ENCODE measurements around the gene LGALS3.

Gene LGALS3

DNA sequence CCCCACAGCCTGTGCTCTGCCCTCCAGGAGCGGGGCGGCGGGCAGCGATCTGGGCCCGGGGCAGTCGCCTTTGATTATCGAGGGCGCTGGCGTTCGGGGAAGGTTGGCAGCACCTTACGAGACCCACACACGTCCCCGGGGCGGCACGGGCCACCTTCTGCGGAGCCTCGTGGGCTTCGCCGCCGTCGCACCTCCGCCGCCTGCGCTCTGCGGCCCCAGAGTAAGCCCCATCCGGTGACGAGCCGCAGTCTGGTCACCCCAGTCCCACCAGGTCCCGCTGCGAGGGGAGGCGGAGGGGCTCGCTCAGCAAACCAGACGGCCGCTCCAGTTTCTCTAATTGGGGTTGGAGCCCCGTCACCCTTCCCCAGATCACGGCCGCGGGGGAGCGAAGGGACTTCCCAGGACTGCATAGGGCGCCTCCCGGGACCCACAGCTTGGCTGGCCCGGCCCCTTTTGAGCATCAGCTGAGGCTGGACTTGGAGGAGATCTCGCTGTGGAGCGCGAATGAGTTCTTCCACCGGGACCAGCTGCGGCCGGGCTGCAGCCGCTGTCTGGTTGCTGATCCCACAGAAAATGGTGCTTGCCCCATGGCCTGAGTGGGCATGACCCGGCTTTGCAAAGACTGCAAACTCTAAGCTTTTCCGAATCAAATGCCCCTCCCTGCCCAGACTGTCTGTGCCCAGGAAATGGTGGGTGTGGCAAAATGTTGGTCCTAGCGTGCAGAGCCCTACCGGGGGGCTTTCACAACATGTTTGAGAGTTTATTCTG is 560 bp downstream of the LGALS3 start:
- peak in 10 of 56 donors; percentile 7 to 37 (median 14) for DNase-seq

DNA sequence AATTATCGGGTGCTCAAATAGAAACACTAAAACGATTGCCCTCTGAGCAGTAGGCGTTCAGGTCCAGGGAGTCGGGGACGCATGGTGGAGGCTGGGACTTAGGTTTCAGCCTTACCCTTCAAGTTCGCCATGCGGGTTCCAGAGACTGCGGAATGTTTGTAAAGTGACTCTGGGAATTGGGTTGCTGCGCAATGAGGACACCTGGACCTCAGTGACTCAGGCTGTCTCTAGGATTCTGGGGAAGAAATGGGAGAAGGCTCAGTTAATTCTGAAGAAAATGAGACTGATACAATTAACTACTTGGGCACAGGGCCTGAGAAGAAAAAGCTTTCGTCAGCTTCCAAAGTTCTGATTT is 1.1 kb downstream of the LGALS3 start:
- DNase-seq: no peak

GRCh38 chr14:55131370-55132137 is 2.5 kb downstream of the LGALS3 start:
- DNase-seq: no peak

DNA sequence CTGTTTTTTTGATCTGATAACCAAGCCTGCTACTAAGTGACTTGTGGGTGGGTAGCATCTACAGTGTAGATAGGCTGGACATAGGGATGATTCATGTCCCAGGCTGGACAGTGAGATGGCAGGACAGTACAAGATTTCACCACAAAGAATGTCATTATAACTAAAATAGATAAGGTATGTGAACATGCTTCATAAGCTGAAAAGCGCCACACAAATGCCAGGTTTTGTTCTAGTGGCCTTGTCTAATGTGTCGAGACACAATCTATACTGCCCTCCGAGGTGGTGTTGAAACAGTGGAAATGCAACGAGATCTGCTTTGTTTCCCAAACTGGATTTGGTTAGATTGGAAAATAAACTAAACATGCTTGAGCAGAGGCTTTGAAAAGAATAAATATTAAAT is 4.4 kb downstream of the LGALS3 start:
- DNase-seq: no peak

- no peak for DNase-seq
Observed at GRCh38 chr14:55136241-55136640, 7.2 kb downstream of the LGALS3 start.

DNA sequence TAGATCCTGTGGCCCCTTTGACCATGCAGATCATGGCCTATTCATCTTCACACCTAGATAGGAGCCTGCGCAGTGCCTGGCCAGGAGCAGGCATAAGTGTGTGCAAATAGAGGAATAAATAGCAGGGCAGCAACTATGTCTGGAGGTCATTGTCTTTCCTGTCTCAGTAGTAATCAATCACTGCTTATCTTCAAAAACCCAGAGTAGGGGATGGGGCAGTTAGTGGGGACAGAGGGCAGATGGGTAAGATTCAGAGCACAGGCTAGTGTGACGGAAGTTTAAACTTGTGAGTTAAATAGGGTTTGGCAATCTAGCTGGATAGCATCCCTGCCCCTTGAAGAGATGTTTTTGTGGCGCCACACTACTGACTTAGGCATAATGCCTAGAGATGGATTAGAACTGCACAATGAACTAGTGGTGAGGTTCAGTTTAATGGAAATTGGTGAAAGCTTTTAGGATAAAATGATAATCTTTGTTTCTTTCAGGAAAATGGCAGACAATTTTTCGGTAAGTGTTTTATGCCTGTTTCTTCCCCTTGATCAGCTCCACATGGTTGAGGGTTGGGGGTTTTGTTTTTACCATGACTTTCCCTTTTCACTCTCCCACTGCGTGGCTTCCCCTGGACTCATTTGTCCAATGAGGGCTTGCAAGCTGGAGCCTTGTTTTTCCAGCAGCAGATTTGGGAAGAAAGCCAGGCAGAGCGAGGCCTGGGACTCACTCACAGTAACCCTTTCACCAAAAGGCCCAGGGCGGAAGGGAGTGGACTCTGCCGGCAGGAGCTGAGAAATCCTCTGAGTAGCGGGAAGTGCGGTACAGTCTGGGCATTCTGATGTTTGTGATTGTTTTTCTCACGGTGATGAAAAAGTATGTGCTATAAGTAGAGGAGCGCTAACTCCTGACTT is 8.1 kb downstream of the LGALS3 start:
- peak in 48 of 56 donors; percentile 9 to 82 (median 49) for DNase-seq

DNA sequence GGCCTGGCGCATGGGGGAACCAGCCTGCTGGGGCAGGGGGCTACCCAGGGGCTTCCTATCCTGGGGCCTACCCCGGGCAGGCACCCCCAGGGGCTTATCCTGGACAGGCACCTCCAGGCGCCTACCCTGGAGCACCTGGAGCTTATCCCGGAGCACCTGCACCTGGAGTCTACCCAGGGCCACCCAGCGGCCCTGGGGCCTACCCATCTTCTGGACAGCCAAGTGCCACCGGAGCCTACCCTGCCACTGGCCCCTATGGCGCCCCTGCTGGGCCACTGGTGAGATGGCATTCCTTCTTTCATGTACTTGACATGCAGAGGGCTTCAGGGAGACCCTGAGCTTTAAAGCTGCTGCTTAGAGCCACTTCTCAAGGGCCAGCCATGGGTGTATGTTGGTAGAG is 9.0 kb downstream of the LGALS3 start:
- peak in 1 of 56 donors; percentile 5 for DNase-seq

DNA sequence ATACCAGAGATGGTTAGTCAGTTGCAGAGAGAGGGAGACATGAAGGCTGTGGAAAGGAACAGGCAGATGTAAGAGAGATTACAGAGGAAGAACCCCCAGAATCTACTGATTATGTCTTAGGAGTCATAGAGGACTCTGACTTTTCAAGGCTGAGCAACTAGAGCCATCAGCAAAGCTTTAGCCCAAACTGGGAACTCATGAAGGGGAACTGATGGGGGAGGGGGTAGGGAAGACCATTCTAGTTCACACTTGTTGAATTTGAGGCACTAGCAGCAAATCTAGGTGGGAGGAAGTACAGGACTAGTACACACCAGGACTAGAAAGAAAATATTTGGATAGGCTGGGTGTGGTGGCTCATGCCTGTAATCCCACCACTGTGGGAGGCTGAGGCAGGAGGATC is 10.1 kb downstream of the LGALS3 start:
- DNase-seq: no peak

DNA sequence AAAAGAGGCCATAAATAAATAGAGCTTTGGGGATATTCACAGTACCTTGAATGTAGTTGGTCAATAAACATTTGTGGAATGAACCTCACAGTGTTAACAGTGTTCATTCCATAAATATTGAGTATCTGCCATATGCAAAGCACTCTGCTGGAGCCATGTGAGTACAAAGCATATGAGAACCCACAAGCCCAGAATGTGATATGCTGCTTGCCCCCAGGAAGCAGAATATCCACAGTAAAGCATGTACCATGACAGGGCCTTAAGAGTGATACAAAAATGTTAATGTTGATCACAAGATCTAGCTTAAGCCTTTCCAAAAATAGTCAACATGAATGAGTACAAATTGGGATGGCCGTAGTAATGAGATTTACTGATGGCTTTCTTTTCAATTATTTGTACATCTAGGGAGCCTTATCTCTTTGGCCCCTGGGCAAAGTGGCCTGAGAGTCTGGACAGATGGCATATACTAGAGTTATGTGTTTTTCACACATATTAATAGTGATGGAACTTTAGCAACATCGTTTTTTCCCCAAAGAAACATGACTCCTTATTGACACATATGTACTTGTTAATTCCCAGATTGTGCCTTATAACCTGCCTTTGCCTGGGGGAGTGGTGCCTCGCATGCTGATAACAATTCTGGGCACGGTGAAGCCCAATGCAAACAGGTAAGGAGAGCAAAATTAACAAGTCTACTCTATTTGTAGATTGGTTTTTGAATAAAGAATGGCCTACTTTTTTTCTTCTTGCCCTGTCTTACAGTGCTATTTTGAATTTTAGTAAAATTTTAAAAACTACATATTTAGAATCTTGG is 10.9 kb downstream of the LGALS3 start:
- DNase-seq: no peak

- DNase-seq: no peak
Observed at GRCh38 chr14:55141825-55142224, 12.8 kb downstream of the LGALS3 start.

DNA sequence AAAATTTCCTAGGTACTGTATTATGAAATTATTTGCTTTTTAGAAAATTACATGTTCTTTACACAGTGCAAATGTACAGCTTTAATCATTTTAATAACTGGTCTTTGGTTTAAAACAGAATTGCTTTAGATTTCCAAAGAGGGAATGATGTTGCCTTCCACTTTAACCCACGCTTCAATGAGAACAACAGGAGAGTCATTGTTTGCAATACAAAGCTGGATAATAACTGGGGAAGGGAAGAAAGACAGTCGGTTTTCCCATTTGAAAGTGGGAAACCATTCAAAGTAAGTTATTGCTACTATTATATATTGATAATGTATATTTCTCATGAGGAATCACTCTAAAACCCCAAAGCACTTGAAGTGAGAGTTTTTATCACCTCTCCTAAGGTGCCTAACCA is 13.4 kb downstream of the LGALS3 start:
- no peak for DNase-seq

DNA sequence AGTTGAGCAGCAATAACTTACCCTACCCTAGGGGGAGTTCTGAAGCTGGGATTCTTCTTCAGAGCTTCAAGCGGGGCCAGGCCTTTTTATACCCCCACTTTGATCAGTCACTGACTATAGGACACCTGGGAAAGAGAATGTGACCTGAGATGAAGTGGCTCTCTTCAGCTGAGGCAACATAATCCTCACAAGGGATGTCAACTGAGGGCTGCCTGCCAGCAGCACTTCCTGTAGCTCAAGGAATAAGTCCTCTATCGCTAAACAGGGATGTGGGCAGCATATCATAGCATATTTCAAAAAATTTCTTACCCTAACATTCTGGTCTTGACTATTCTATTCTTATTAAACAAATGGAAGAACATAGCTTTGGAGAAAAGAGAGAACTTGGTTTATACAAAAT is 17.4 kb downstream of the LGALS3 start:
- DNase-seq: no peak

DNA sequence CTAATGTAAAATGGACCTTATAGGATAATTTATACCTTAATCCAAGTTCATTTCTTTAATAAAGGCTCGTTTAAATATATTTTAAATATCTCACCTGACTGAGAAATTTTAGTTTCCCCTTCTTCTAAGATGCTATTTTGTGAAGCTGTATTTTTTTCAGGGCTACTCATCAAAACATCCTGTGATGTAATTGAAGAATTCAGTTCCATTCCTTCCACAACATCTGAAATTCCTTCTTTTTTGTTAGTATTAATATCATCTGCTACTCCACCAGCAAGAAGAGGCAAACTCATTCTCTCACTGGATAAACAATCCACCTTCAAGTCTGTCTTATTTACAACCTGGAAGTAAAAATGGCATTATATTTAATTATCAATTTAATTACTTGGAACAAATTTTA is 22.5 kb downstream of the LGALS3 start:
- DNase-seq: no peak

DNA sequence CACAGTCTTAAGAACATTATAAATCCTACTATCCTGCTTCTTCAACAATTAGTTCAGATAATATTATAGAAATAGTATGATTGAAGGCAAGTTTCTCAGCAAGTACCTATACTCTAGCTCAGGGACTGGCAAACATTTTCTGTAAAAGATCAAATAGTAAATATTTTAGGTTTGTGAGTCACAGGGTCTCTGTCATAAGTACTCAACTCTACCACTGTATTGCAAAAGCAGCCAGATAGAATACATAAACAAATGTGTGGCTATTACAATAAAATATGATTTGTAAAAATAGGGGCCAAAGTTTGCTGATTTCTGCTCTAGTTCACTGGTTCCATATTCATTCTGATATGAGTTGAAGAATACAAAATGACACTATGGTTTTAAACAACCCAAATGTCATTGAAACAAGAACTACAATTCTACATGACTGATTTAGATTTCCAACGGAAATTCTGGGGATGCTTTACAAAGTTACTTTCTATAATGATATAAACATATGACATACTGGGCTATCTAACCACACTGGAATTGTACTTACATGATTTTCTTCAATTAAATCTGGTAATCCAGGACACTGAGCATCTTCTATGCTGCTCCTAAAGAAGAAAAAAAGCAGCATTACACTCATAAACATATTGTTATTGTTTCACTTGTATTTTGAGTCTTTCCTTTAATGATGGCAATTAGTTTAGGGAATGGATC is 23.2 kb downstream of the LGALS3 start:
- no peak for DNase-seq

GRCh38 chr14:55153951-55154350 is 24.9 kb downstream of the LGALS3 start:
- DNase-seq: no peak

- DNase-seq: no peak
Observed at GRCh38 chr14:55157080-55157479, 28.0 kb downstream of the LGALS3 start.

- DNase-seq: no peak
Observed at GRCh38 chr14:55158412-55158811, 29.4 kb downstream of the LGALS3 start.

GRCh38 chr14:55160989-55161388 is 31.9 kb downstream of the LGALS3 start:
- no peak for DNase-seq

DNA sequence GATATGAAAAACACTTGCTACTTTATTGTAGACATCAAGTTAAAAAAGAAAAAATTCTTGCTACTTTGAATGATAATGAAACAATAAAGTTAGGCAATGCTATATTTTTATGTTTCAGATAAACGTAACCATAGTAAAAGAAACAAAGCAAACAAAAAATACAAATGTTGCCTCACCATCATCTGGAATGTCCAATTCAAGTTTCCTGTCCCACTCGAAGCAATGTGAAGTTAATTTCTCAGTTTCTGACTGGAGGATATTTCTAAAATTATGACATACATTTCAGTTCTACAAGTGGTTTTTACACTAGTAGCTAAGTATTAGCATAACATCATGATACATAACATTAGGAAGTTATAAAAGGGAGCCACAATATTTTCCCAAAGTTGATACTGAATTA is 41.5 kb downstream of the LGALS3 start:
- no peak for DNase-seq

DNA sequence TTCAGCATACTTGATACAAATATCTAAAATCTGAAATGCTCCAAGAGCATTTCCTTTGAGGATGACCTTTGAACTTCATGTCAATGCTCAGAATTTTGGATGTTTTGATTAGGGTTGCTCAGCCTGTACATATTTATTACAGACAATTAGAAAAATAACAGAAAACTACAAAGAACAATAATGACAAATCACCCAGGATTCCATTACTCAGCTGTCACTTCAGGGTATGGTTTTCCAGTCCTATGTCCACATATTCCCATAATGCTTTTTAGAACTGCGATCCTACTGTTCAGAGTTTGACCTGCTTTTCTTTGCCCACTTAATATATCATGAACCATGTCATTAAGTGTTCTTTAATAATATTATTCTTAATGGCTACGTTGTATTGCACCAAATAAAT is 51.0 kb downstream of the LGALS3 start:
- no peak for DNase-seq

Measured in nucleus accumbens (tissue), 56 donors.